Glutamatergic neuron (in vitro differentiated cells): ENCODE results near the gene DPY19L3. TPM values are rescaled to one million over a fixed set of nuclear protein-coding genes. Genes with fewer than 3 reads are reported as not detected.

ENCODE experiments used
- DNase-seq: peaks from one replicate; pipeline ENCODE4 v3.0.0; 2022
- H3K27ac Mint-ChIP-seq: one replicate; pipeline ENCODE4 v1.8.0; 2020; ENCODE audit warnings: mild to moderate bottlenecking, mixed read lengths, inconsistent platforms; ENCODE audit not compliant: unreplicated experiment
- H3K27me3 Mint-ChIP-seq: one replicate; pipeline ENCODE4 v1.8.0; 2020; ENCODE audit warnings: mild to moderate bottlenecking, moderate library complexity, mixed read lengths, inconsistent platforms; ENCODE audit not compliant: unreplicated experiment
- H3K36me3 Mint-ChIP-seq: one replicate; pipeline ENCODE4 v1.8.0; 2020; ENCODE audit warnings: mild to moderate bottlenecking, mixed read lengths, inconsistent platforms; ENCODE audit not compliant: unreplicated experiment
- H3K4me1 Mint-ChIP-seq: one replicate; pipeline ENCODE4 v1.8.0; 2020; ENCODE audit warnings: mild to moderate bottlenecking, low read depth, mixed read lengths, inconsistent platforms; ENCODE audit not compliant: unreplicated experiment
- H3K4me3 Mint-ChIP-seq: one replicate; pipeline ENCODE4 v1.8.0; 2020; ENCODE audit warnings: mild to moderate bottlenecking, mixed read lengths, inconsistent platforms; ENCODE audit not compliant: unreplicated experiment
- H3K9me3 Mint-ChIP-seq: one replicate; pipeline ENCODE4 v1.8.0; 2020; ENCODE audit warnings: mild to moderate bottlenecking, moderate library complexity, mixed read lengths, inconsistent platforms; ENCODE audit not compliant: unreplicated experiment
- CTCF ChIP-seq: fragments of 200-600 bp; sonication (generic); IDR thresholded peaks from one replicate; pipeline ENCODE4 v1.5.0; 2021; ENCODE audit not compliant: partially characterized antibody, unreplicated experiment
- total RNA-seq: library from RNA; stranded (reverse); fragmentation: NEBNext Ultra II Directional; extraction: Animal tissue kit (Norgen Biotek cat#: 25700); gene quantifications from one replicate; pipeline ENCODE4 v1.2.1, GENCODE V29; 2021; ENCODE audit not compliant: unreplicated experiment

The DPY19L3 gene
- total RNA-seq, 1 donor from 2014 or later = 51.1 TPM

DNA sequence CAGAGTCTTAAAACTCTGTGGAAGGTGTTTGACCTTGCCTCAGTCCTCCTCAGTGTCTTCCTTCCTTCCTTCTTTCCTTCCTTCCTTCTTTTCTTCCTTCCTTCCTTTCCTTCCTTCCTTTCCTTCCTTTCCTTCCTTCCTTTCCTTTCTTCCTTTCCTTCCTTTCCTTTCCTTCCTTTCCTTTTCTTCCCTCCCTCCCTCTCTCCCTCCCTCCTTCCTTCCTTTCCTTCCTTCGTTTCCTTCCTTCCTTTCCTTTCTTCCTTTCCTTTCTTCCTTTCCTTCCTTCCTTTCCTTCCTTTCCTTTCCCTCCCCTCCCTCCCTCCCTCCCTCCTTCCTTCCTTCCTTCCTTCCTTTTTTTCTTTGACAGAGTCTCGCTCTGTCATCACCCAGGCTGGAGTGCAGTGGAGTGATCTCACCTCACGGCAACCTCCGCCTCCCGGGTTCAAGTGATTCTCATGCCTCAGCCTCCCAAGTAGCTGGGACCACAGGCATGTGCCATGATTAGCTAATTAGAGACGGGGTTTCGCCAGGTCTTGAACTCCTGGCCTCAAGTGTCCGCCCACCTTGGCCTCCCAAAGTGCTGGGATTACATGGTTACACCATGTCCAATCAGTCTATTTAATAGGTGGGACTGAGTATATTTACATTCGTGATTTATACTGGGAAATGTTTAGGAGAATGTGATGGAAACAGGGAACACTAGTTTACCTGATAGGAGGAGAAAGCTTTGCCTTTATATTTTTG lies 43.8 kb upstream of the DPY19L3 start:
- DNase-seq = no peak
- H3K9me3 Mint-ChIP-seq = no peaks in the 10 kb centered on the region
- TF ChIP-seq CTCF = no peak
- no peak overlapping the region for H3K4me3 Mint-ChIP-seq
- no peaks in the 10 kb centered on the region for H3K27me3 Mint-ChIP-seq
- H3K27ac Mint-ChIP-seq = no peak overlapping the region
- no peaks in the 10 kb centered on the region for H3K36me3 Mint-ChIP-seq
- no peaks in the 10 kb centered on the region for H3K4me1 Mint-ChIP-seq

- no peaks in the 10 kb centered on the region for H3K36me3 Mint-ChIP-seq
- DNase-seq = no peak
- no peaks in the 10 kb centered on the region for H3K27me3 Mint-ChIP-seq
- TF ChIP-seq CTCF = no peak
- H3K4me3 Mint-ChIP-seq = no peak overlapping the region
- no peak overlapping the region for H3K27ac Mint-ChIP-seq
- no peaks in the 10 kb centered on the region for H3K4me1 Mint-ChIP-seq
- no peaks in the 10 kb centered on the region for H3K9me3 Mint-ChIP-seq
Observed at GRCh38 chr19:32362318-32362691, 43.3 kb upstream of the DPY19L3 start.

DNA sequence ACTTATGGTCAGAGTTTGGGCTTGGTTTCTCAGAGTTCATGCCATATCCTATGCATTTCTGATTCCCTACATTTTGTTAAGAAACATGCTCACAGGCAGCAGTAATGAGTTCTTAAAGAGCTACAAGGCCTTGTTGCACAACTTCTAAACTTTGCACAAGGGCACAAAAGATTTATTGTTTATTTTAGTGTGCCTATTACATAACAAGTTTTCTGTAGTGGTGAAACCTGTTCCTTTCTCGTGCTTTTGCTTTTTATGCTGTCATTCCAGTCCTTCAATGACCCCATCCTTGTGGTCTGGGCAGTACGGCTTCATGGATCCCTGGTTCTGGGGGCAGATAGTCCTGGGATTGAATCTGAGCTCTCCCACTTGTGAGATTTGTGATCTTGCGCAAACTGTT lies 42.4 kb upstream of the DPY19L3 start:
- Mint-ChIP-seq H3K27ac (no peak overlapping the region), H3K27me3 (no peaks in the 10 kb centered on the region), H3K4me3 (no peak overlapping the region), H3K9me3 (no peaks in the 10 kb centered on the region), H3K4me1 (no peaks in the 10 kb centered on the region), H3K36me3 (no peaks in the 10 kb centered on the region)
- no peak for DNase-seq
- TF ChIP-seq CTCF = no peak

GRCh38 chr19:32363632-32364031 lies 41.9 kb upstream of the DPY19L3 start:
- Mint-ChIP-seq H3K4me1 (no peaks in the 10 kb centered on the region), H3K4me3 (no peak overlapping the region), H3K36me3 (no peaks in the 10 kb centered on the region), H3K27me3 (no peaks in the 10 kb centered on the region), H3K9me3 (no peaks in the 10 kb centered on the region), H3K27ac (no peak overlapping the region)
- DNase-seq = no peak
- TF ChIP-seq CTCF = no peak

DNA sequence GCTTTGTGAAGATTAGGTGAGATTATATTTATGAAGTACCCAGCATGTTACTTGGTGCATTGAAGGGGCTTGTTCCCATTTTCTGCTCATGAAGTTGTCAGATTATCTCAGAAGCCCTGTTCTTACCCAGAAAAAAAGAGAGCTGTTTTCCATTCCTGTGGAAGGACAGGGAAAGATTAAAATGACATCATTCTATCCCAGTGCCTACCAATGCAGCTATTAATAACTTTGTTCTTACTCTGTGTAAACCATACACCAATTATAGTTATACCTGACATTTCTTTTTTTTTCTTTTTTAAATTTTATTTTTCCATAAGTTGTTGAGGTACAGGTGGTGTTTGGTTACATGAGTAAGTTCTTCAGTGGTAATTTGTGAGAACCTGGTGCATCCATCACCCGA lies 41.5 kb upstream of the DPY19L3 start:
- DNase-seq = no peak
- no peaks in the 10 kb centered on the region for H3K4me1 Mint-ChIP-seq
- TF ChIP-seq CTCF = no peak
- H3K9me3 Mint-ChIP-seq = no peaks in the 10 kb centered on the region
- no peak overlapping the region for H3K27ac Mint-ChIP-seq
- H3K36me3 Mint-ChIP-seq = no peaks in the 10 kb centered on the region
- no peak overlapping the region for H3K4me3 Mint-ChIP-seq
- H3K27me3 Mint-ChIP-seq = no peaks in the 10 kb centered on the region
